Endothelial cell (in vitro differentiated cells): ENCODE results near the gene PTGES3L. TPM values are rescaled to one million over a fixed set of nuclear protein-coding genes. Genes with fewer than 3 reads are reported as not detected.
"Not testable (repeated sequence)": the region's sequence is repeated elsewhere in the genome, so short reads cannot be mapped to it uniquely, and the experiment has no call there.

ENCODE experiments used
- DNase-seq: peaks from one replicate; pipeline ENCODE4 v3.0.0; 2021; ENCODE audit warnings: low spot score
- H3K27ac Mint-ChIP-seq: one replicate; pipeline ENCODE4 v1.8.0; 2021; ENCODE audit warnings: mixed read lengths, inconsistent platforms; ENCODE audit not compliant: unreplicated experiment
- H3K27me3 Mint-ChIP-seq: one replicate; pipeline ENCODE4 v1.8.0; 2021; ENCODE audit warnings: mild to moderate bottlenecking, moderate library complexity, mixed read lengths, inconsistent platforms; ENCODE audit not compliant: unreplicated experiment
- H3K36me3 Mint-ChIP-seq: one replicate; pipeline ENCODE4 v1.8.0; 2021; ENCODE audit warnings: mild to moderate bottlenecking, low read depth, mixed read lengths, inconsistent platforms; ENCODE audit not compliant: unreplicated experiment
- H3K4me1 Mint-ChIP-seq: one replicate; pipeline ENCODE4 v1.8.0; 2021; ENCODE audit warnings: mild to moderate bottlenecking, mixed read lengths, inconsistent platforms; ENCODE audit not compliant: unreplicated experiment
- H3K4me3 Mint-ChIP-seq: one replicate; pipeline ENCODE4 v1.8.0; 2021; ENCODE audit warnings: mild to moderate bottlenecking, mixed read lengths, inconsistent platforms; ENCODE audit not compliant: unreplicated experiment
- H3K9me3 Mint-ChIP-seq: one replicate; pipeline ENCODE4 v1.8.0; 2021; ENCODE audit warnings: mixed read lengths, inconsistent platforms; ENCODE audit not compliant: unreplicated experiment
- CTCF ChIP-seq: fragments of 200-600 bp; sonication (generic); IDR thresholded peaks from one replicate; pipeline ENCODE4 v1.5.0; 2021; ENCODE audit warnings: antibody characterized with exemption; ENCODE audit not compliant: unreplicated experiment
- total RNA-seq: library from RNA; stranded (reverse); fragmentation: NEBNext Ultra II Directional; extraction: Animal tissue kit (Norgen Biotek cat#: 25700); gene quantifications from one replicate; pipeline ENCODE4 v1.2.1, GENCODE V29; 2021; ENCODE audit not compliant: unreplicated experiment

Gene PTGES3L
- total RNA-seq, 1 donor from 2014 or later, result 1.5 TPM

GRCh38 chr17:42989141-42989540 is 9.3 kb upstream of the PTGES3L start:
- DNase-seq, result no peak
- H3K4me3 Mint-ChIP-seq, result peak overlapping the region; percentile 37
- H3K27ac Mint-ChIP-seq, result no peak overlapping the region
- no peaks in the 10 kb centered on the region for H3K27me3 Mint-ChIP-seq
- no peak for TF ChIP-seq CTCF
- H3K4me1 Mint-ChIP-seq, result peaks cover 13% of the 10 kb centered on the region
- H3K36me3 Mint-ChIP-seq, result peaks cover 37% of the 10 kb centered on the region
- no peaks in the 10 kb centered on the region for H3K9me3 Mint-ChIP-seq

GRCh38 chr17:42985225-42985624 is 5.3 kb upstream of the PTGES3L start:
- H3K9me3 Mint-ChIP-seq, result no peaks in the 10 kb centered on the region
- peak overlapping the region; percentile 48 for H3K27ac Mint-ChIP-seq
- H3K4me1 Mint-ChIP-seq, result peaks cover 22% of the 10 kb centered on the region
- peaks cover 6% of the 10 kb centered on the region for H3K27me3 Mint-ChIP-seq
- TF ChIP-seq CTCF, result no peak
- H3K36me3 Mint-ChIP-seq, result peaks cover 17% of the 10 kb centered on the region
- DNase-seq, result no peak
- H3K4me3 Mint-ChIP-seq, result no peak overlapping the region

GRCh38 chr17:42982266-42982665 is 2.4 kb upstream of the PTGES3L start:
- no peak for DNase-seq
- Mint-ChIP-seq H3K9me3 (no peaks in the 10 kb centered on the region), H3K36me3 (peaks cover 11% of the 10 kb centered on the region), H3K27me3 (peaks cover 10% of the 10 kb centered on the region), H3K4me3 (peak overlapping the region; percentile 11), H3K27ac (no peak overlapping the region), H3K4me1 (peaks cover 26% of the 10 kb centered on the region)
- no peak for TF ChIP-seq CTCF

GRCh38 chr17:42980766-42981397 is 1.0 kb upstream of the PTGES3L start:
- H3K27ac Mint-ChIP-seq, result peak overlapping the region; percentile 85
- peaks cover 11% of the 10 kb centered on the region for H3K36me3 Mint-ChIP-seq
- peak; percentile 40 for DNase-seq
- peaks cover 26% of the 10 kb centered on the region for H3K4me1 Mint-ChIP-seq
- peaks cover 10% of the 10 kb centered on the region for H3K27me3 Mint-ChIP-seq
- TF ChIP-seq CTCF, result no peak
- peak overlapping the region; percentile 95 for H3K4me3 Mint-ChIP-seq
- no peaks in the 10 kb centered on the region for H3K9me3 Mint-ChIP-seq

- peak within 1 kb of the TSS; percentile 98 for H3K4me3 Mint-ChIP-seq
- H3K27ac Mint-ChIP-seq, result peak within 1 kb of the TSS; percentile 94
- H3K27me3 Mint-ChIP-seq, result peaks cover 10% of the 10 kb centered on the region
- TF ChIP-seq CTCF, result no peak
- peaks cover 10% of the 10 kb centered on the region for H3K36me3 Mint-ChIP-seq
- H3K9me3 Mint-ChIP-seq, result no peaks in the 10 kb centered on the region
- peak; percentile 90 for DNase-seq
- H3K4me1 Mint-ChIP-seq, result peaks cover 26% of the 10 kb centered on the region
Observed at GRCh38 chr17:42980274-42980765, 440 bp upstream of the PTGES3L start, which contains the start of gene RUNDC1. TSS of gene RUNDC1 (plus strand) at chr17:42980565. CDS start at chr17:42980577, 12 bp downstream.

- not testable (repeated sequence) for H3K27me3 Mint-ChIP-seq, H3K27ac Mint-ChIP-seq, H3K36me3 Mint-ChIP-seq, DNase-seq, H3K9me3 Mint-ChIP-seq, H3K4me3 Mint-ChIP-seq, H3K4me1 Mint-ChIP-seq
Observed at GRCh38 chr17:42975701-42976100, 4.2 kb downstream of the PTGES3L start.
